Measurements from ENCODE around the gene NRXN3. TPM values are rescaled to one million over a fixed set of nuclear protein-coding genes. Genes with fewer than 3 reads are reported as not detected.

Gene NRXN3
- total RNA-seq, 1 donor from 2014 or later, result 18.0 TPM

DNA sequence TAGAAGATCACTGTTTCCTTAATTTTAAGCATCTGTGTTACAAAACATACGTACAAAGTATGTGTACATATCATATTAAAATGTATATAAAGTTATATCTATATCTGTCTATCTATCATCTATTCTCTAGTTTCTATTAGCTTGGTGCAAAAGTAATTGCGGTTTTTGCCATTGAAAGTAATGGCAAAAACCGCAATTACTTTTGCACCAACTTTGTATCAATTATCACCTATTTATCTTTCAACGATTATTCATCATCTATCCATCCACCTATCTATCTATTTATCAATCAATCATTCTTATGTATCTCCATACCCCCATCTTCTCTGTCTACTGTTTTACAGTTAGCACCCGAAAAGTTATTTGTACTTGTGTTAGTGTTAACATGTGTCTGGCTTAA, 447.6 kb downstream of the NRXN3 start:
- no peak overlapping the region for H3K4me2 ChIP-seq (ENCODE audit: low read length)
- Mint-ChIP-seq H3K27ac (ENCODE audit: unreplicated experiment) (no peak overlapping the region), H3K4me1 (ENCODE audit: low read depth, unreplicated experiment) (peaks cover 1% of the 10 kb centered on the region), H3K27me3 (ENCODE audit: low read depth, unreplicated experiment) (no peaks in the 10 kb centered on the region), H3K9me3 (ENCODE audit: unreplicated experiment) (no peaks in the 10 kb centered on the region), H3K4me3 (ENCODE audit: unreplicated experiment) (no peak overlapping the region), H3K36me3 (ENCODE audit: low read depth, unreplicated experiment) (no peaks in the 10 kb centered on the region)
- H2AFZ ChIP-seq (ENCODE audit: low read depth, low read length), result no peak overlapping the region
- no peaks in the 10 kb centered on the region for H3K36me3 ChIP-seq (ENCODE audit: insufficient read depth, low read length)
- no peak overlapping the region for H3K27ac ChIP-seq (ENCODE audit: low read depth, low read length)
- no peaks in the 10 kb centered on the region for H3K9me3 ChIP-seq (ENCODE audit: insufficient read depth, low read depth, low read length)
- DNase-seq (ENCODE audit: low read depth), result no peak
- no peak overlapping the region for H3K9ac ChIP-seq (ENCODE audit: low read length)
- no peaks in the 10 kb centered on the region for H3K79me2 ChIP-seq (ENCODE audit: insufficient read depth, low read length)
- no peaks in the 10 kb centered on the region for H3K4me1 ChIP-seq (ENCODE audit: insufficient read depth, low read length)
- H3K27me3 ChIP-seq (ENCODE audit: insufficient read depth, low read length), result no peaks in the 10 kb centered on the region
- no peaks in the 10 kb centered on the region for H4K20me1 ChIP-seq (ENCODE audit: insufficient read depth, low read length)
- no peak for FAIRE-seq
- no peak for TF ChIP-seq EZH2 (IDR thresholded peaks at IDR 0.05; ENCODE audit: insufficient read depth, low read length)
- no peak overlapping the region for H3K4me3 ChIP-seq (ENCODE audit: insufficient read depth, low read depth, low read length)

DNA sequence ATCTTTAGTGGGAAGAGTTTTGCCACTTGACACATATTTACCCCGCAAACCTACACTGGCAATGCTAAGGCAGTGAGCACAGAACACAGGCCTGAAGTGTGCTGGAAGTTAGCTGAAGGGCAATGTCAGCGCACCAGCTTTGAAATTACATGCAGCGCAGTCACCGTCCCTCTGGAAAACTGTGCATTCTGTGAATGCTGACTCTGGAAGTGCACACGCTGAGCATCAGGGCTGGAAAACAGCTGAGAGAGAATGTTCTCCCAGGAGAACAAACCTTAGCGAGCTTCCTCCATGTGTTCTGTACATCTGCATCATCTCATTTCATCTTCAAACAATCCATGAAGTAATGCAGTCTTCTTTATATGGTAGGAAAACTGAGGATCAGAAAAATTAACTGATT, 448.2 kb downstream of the NRXN3 start:
- no peaks in the 10 kb centered on the region for H3K27me3 ChIP-seq (ENCODE audit: insufficient read depth, low read length)
- no peak overlapping the region for H3K27ac ChIP-seq (ENCODE audit: low read depth, low read length)
- FAIRE-seq, result no peak
- DNase-seq (ENCODE audit: low read depth), result no peak
- no peaks in the 10 kb centered on the region for H3K9me3 ChIP-seq (ENCODE audit: insufficient read depth, low read depth, low read length)
- no peaks in the 10 kb centered on the region for H3K27me3 Mint-ChIP-seq (ENCODE audit: low read depth, unreplicated experiment)
- no peaks in the 10 kb centered on the region for H3K79me2 ChIP-seq (ENCODE audit: insufficient read depth, low read length)
- H3K4me2 ChIP-seq (ENCODE audit: low read length), result no peak overlapping the region
- TF ChIP-seq, protein P1, sequence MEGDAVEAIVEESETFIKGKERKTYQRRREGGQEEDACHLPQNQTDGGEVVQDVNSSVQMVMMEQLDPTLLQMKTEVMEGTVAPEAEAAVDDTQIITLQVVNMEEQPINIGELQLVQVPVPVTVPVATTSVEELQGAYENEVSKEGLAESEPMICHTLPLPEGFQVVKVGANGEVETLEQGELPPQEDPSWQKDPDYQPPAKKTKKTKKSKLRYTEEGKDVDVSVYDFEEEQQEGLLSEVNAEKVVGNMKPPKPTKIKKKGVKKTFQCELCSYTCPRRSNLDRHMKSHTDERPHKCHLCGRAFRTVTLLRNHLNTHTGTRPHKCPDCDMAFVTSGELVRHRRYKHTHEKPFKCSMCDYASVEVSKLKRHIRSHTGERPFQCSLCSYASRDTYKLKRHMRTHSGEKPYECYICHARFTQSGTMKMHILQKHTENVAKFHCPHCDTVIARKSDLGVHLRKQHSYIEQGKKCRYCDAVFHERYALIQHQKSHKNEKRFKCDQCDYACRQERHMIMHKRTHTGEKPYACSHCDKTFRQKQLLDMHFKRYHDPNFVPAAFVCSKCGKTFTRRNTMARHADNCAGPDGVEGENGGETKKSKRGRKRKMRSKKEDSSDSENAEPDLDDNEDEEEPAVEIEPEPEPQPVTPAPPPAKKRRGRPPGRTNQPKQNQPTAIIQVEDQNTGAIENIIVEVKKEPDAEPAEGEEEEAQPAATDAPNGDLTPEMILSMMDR (IDR thresholded peaks at IDR 0.05; ENCODE audit: insufficient read depth, low read depth, low read length), result no peak
- no peak for TF ChIP-seq EZH2 (IDR thresholded peaks at IDR 0.05; ENCODE audit: insufficient read depth, low read length)
- H3K4me1 Mint-ChIP-seq (ENCODE audit: low read depth, unreplicated experiment), result no peaks in the 10 kb centered on the region
- no peaks in the 10 kb centered on the region for H4K20me1 ChIP-seq (ENCODE audit: insufficient read depth, low read length)
- H3K4me3 Mint-ChIP-seq (ENCODE audit: unreplicated experiment), result no peak overlapping the region
- no peaks in the 10 kb centered on the region for H3K9me3 Mint-ChIP-seq (ENCODE audit: unreplicated experiment)
- H3K4me3 ChIP-seq (ENCODE audit: insufficient read depth, low read depth, low read length), result no peak overlapping the region
- no peak overlapping the region for H2AFZ ChIP-seq (ENCODE audit: low read depth, low read length)
- no peak overlapping the region for H3K27ac Mint-ChIP-seq (ENCODE audit: unreplicated experiment)
- no peaks in the 10 kb centered on the region for H3K36me3 ChIP-seq (ENCODE audit: insufficient read depth, low read length)
- H3K4me1 ChIP-seq (ENCODE audit: insufficient read depth, low read length), result no peaks in the 10 kb centered on the region
- H3K36me3 Mint-ChIP-seq (ENCODE audit: low read depth, unreplicated experiment), result no peaks in the 10 kb centered on the region
- no peak overlapping the region for H3K9ac ChIP-seq (ENCODE audit: low read length)

DNA sequence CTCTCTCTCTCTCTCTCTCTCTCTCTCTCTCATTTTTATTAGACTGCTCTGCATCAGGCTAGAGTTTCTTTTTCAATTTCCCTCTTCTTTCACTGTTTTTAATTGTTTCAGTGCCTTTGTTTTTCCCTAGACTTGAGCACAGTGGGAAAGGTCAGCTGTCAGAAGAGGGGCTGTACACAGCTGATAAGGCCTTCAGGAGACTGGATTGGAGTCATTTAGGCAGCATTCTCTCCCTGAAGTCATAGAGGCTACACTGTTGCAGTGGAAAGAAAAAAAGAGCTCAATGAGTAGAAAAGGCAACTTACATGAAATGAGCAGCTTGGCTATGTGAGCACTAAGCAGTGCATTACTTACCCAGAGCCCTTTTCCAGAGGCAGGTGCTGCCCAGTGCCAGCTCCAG, 456.9 kb downstream of the NRXN3 start:
- no peaks in the 10 kb centered on the region for H3K4me1 Mint-ChIP-seq (ENCODE audit: low read depth, unreplicated experiment)
- Histone ChIP-seq H3K4me1 (ENCODE audit: insufficient read depth, low read length) (no peaks in the 10 kb centered on the region), H3K4me2 (ENCODE audit: low read length) (no peak overlapping the region), H3K9me3 (ENCODE audit: insufficient read depth, low read depth, low read length) (no peaks in the 10 kb centered on the region), H3K27me3 (ENCODE audit: insufficient read depth, low read length) (no peaks in the 10 kb centered on the region), H3K36me3 (ENCODE audit: insufficient read depth, low read length) (no peaks in the 10 kb centered on the region), H3K4me3 (ENCODE audit: insufficient read depth, low read depth, low read length) (no peak overlapping the region), H3K27ac (ENCODE audit: low read depth, low read length) (no peak overlapping the region), H2AFZ (ENCODE audit: low read depth, low read length) (no peak overlapping the region), H3K79me2 (ENCODE audit: insufficient read depth, low read length) (no peaks in the 10 kb centered on the region), H3K9ac (ENCODE audit: low read length) (no peak overlapping the region), H4K20me1 (ENCODE audit: insufficient read depth, low read length) (no peaks in the 10 kb centered on the region)
- no peak overlapping the region for H3K27ac Mint-ChIP-seq (ENCODE audit: unreplicated experiment)
- FAIRE-seq (no peak), DNase-seq (ENCODE audit: low read depth) (no peak)
- no peak for TF ChIP-seq EZH2 (IDR thresholded peaks at IDR 0.05; ENCODE audit: insufficient read depth, low read length)
- TF ChIP-seq, protein P1 (IDR thresholded peaks at IDR 0.05; ENCODE audit: insufficient read depth, low read depth, low read length), result no peak
- peaks cover 2% of the 10 kb centered on the region for H3K9me3 Mint-ChIP-seq (ENCODE audit: unreplicated experiment)
- H3K27me3 Mint-ChIP-seq (ENCODE audit: low read depth, unreplicated experiment), result peaks cover 3% of the 10 kb centered on the region
- H3K36me3 Mint-ChIP-seq (ENCODE audit: low read depth, unreplicated experiment), result no peaks in the 10 kb centered on the region
- H3K4me3 Mint-ChIP-seq (ENCODE audit: unreplicated experiment), result no peak overlapping the region

All from astrocyte (in vitro differentiated cells and primary cell).